HUES64 (cell line): ENCODE measurements around the gene C22orf23.

Experiments used
- H3K27ac ChIP-seq: 2 replicates; pipeline ENCODE4 v1.7.0; 2013; ENCODE audit warnings: low read depth, low read length, inconsistent platforms
- H3K27me3 ChIP-seq: 2 replicates; pipeline ENCODE4 v1.6.1; 2013; ENCODE audit warnings: mild to moderate bottlenecking, low read length; ENCODE audit not compliant: insufficient read depth
- H3K36me3 ChIP-seq: 2 replicates; pipeline ENCODE4 v1.6.1; 2013; ENCODE audit warnings: mild to moderate bottlenecking, low read length; ENCODE audit not compliant: insufficient read depth
- H3K4me1 ChIP-seq: 2 replicates; pipeline ENCODE4 v1.6.1; 2013; ENCODE audit warnings: mild to moderate bottlenecking, low read length, moderate library complexity; ENCODE audit not compliant: insufficient read depth
- H3K4me3 ChIP-seq: 2 replicates; pipeline ENCODE4 v1.5.1; 2013; ENCODE audit warnings: mild to moderate bottlenecking, low read length, moderate library complexity
- H3K9ac ChIP-seq: 2 replicates; pipeline ENCODE4 v1.6.1; 2013; ENCODE audit warnings: mild to moderate bottlenecking, low read depth, low read length
- H3K9me3 ChIP-seq: 2 replicates; pipeline ENCODE4 v1.6.1; 2013; ENCODE audit warnings: low read depth, low read length; ENCODE audit not compliant: insufficient read depth
- WGBS: fragments of 150-250, 120-280 bp; methylation state at CpG from one replicate; pipeline ENCODE4 v1.1.7; 2013; ENCODE audit warnings: missing lambda C conversion rate; 5-methylcytosine and 5-hydroxymethylcytosine counted together

Gene C22orf23

GRCh38 chr22:37920126-37920525, 33.3 kb downstream of the C22orf23 start:
- H3K9me3 ChIP-seq, result no peaks in the 10 kb centered on the region
- no peaks in the 10 kb centered on the region for H3K27me3 ChIP-seq
- no peak overlapping the region for H3K9ac ChIP-seq
- peaks cover 62% of the 10 kb centered on the region for H3K36me3 ChIP-seq
- WGBS, result 95% methylated on average over 5 of the region's 5 CpGs
- H3K27ac ChIP-seq, result no peak overlapping the region
- H3K4me1 ChIP-seq, result no peaks in the 10 kb centered on the region
- no peak overlapping the region for H3K4me3 ChIP-seq

- H3K4me1 ChIP-seq, result no peaks in the 10 kb centered on the region
- no peaks in the 10 kb centered on the region for H3K9me3 ChIP-seq
- H3K27ac ChIP-seq, result no peak overlapping the region
- no peak overlapping the region for H3K9ac ChIP-seq
- peaks cover 63% of the 10 kb centered on the region for H3K36me3 ChIP-seq
- WGBS, result 94% methylated on average over 25 of the region's 25 CpGs
- H3K27me3 ChIP-seq, result no peaks in the 10 kb centered on the region
- H3K4me3 ChIP-seq, result no peak overlapping the region
These were observed 34.7 kb downstream of the C22orf23 start for GRCh38 chr22:37918580-37919270.

GRCh38 chr22:37917874-37918548, 35.4 kb downstream of the C22orf23 start:
- Histone ChIP-seq H3K4me1 (no peaks in the 10 kb centered on the region), H3K9me3 (no peaks in the 10 kb centered on the region), H3K9ac (no peak overlapping the region), H3K36me3 (peaks cover 69% of the 10 kb centered on the region), H3K27me3 (no peaks in the 10 kb centered on the region), H3K4me3 (no peak overlapping the region), H3K27ac (no peak overlapping the region)
- 91% methylated on average over 4 of the region's 4 CpGs for WGBS

GRCh38 chr22:37916311-37916710, 37.1 kb downstream of the C22orf23 start:
- Histone ChIP-seq H3K4me1 (peaks cover 3% of the 10 kb centered on the region), H3K27me3 (no peaks in the 10 kb centered on the region), H3K4me3 (no peak overlapping the region), H3K9ac (no peak overlapping the region), H3K27ac (no peak overlapping the region), H3K9me3 (no peaks in the 10 kb centered on the region), H3K36me3 (peaks cover 71% of the 10 kb centered on the region)
- WGBS, result 96% methylated on average over 5 of the region's 5 CpGs

GRCh38 chr22:37913233-37913721, 40.1 kb downstream of the C22orf23 start:
- Histone ChIP-seq H3K36me3 (peaks cover 47% of the 10 kb centered on the region), H3K4me3 (no peak overlapping the region), H3K4me1 (peaks cover 18% of the 10 kb centered on the region), H3K9ac (no peak overlapping the region), H3K27ac (no peak overlapping the region), H3K9me3 (no peaks in the 10 kb centered on the region), H3K27me3 (no peaks in the 10 kb centered on the region)
- 90% methylated on average over 7 of the region's 7 CpGs for WGBS

- peaks cover 18% of the 10 kb centered on the region for H3K4me1 ChIP-seq
- H3K27me3 ChIP-seq, result no peaks in the 10 kb centered on the region
- 95% methylated on average over 8 of the region's 8 CpGs for WGBS
- H3K4me3 ChIP-seq, result no peak overlapping the region
- H3K9me3 ChIP-seq, result no peaks in the 10 kb centered on the region
- no peak overlapping the region for H3K27ac ChIP-seq
- H3K9ac ChIP-seq, result no peak overlapping the region
- peaks cover 37% of the 10 kb centered on the region for H3K36me3 ChIP-seq
These were observed 41.2 kb downstream of the C22orf23 start for GRCh38 chr22:37912171-37912570.

- Histone ChIP-seq H3K9ac (no peak overlapping the region), H3K4me1 (peaks cover 18% of the 10 kb centered on the region), H3K27me3 (no peaks in the 10 kb centered on the region), H3K27ac (no peak overlapping the region), H3K4me3 (no peak overlapping the region), H3K9me3 (no peaks in the 10 kb centered on the region), H3K36me3 (peaks cover 35% of the 10 kb centered on the region)
- WGBS, result 82% methylated on average over 7 of the region's 8 CpGs
These were observed 41.7 kb downstream of the C22orf23 start for GRCh38 chr22:37911697-37912096.

- Histone ChIP-seq H3K4me1 (peaks cover 18% of the 10 kb centered on the region), H3K4me3 (no peak overlapping the region), H3K36me3 (peaks cover 29% of the 10 kb centered on the region), H3K9ac (peak overlapping the region; percentile 28; the same call in 1 of the 2 replicates), H3K9me3 (no peaks in the 10 kb centered on the region), H3K27ac (peak overlapping the region; percentile 35; the same call in 1 of the 2 replicates), H3K27me3 (no peaks in the 10 kb centered on the region)
- WGBS, result 51% methylated on average over 15 of the region's 15 CpGs
These were observed 42.3 kb downstream of the C22orf23 start for GRCh38 chr22:37910890-37911672.

GRCh38 chr22:37909766-37910165, 43.6 kb downstream of the C22orf23 start:
- Histone ChIP-seq H3K27me3 (no peaks in the 10 kb centered on the region), H3K4me3 (no peak overlapping the region), H3K4me1 (peaks cover 26% of the 10 kb centered on the region), H3K9me3 (no peaks in the 10 kb centered on the region), H3K36me3 (peaks cover 20% of the 10 kb centered on the region), H3K9ac (no peak overlapping the region), H3K27ac (0 out of 2 replicates have a peak overlapping the region, but pooled peaks have one; percentile 35)
- WGBS, result 90% methylated on average over 7 of the region's 7 CpGs

- Histone ChIP-seq H3K9me3 (no peaks in the 10 kb centered on the region), H3K27me3 (no peaks in the 10 kb centered on the region), H3K9ac (peak overlapping the region; percentile 82), H3K4me3 (peak overlapping the region; percentile 61), H3K4me1 (peaks cover 27% of the 10 kb centered on the region), H3K27ac (no peak overlapping the region), H3K36me3 (peaks cover 5% of the 10 kb centered on the region; the same call in 1 of the 2 replicates)
- 69% methylated on average over 18 of the region's 19 CpGs for WGBS
These were observed 46.1 kb downstream of the C22orf23 start for GRCh38 chr22:37907036-37907954.
